Aorta (tissue), 5 donors: ENCODE data around the gene ZSCAN20. TPM values are rescaled to one million over a fixed set of nuclear protein-coding genes. Genes with fewer than 3 reads are reported as not detected.

ENCODE experiments used
- ATAC-seq: fragments of 200-7000 bp; cut with Tn5 transposase; one replicate; pipeline ENCODE4 v1.9.1; 2022; ENCODE audit warnings: moderate library complexity; ENCODE audit not compliant: low FRiP score
- DNase-seq, 2 donors: peaks; one replicate each; pipeline ENCODE4 v3.0.0-alpha.2; 2020
- H3K27ac ChIP-seq, 2 donors: one replicate each; pipeline ENCODE4 v1.5.1; 2013; ENCODE audit warnings: low read length in 2 of 2, mild to moderate bottlenecking in 2 of 2, moderate library complexity in 2 of 2, control low read depth in 1 of 2, inconsistent platforms in 1 of 2, low read depth in 1 of 2
- H3K27me3 ChIP-seq, 2 donors: one replicate each; pipeline ENCODE4 v1.6.1; 2013; ENCODE audit warnings: control low read depth in 1 of 2, low read length in 1 of 2, mild to moderate bottlenecking in 1 of 2, moderate library complexity in 1 of 2; ENCODE audit not compliant: insufficient read depth in 2 of 2, control insufficient read depth in 1 of 2
- H3K36me3 ChIP-seq, 2 donors: one replicate each; pipeline ENCODE4 v1.6.1; 2013; ENCODE audit warnings: control low read depth in 1 of 2, low read length in 1 of 2, mild to moderate bottlenecking in 1 of 2; ENCODE audit not compliant: insufficient read depth in 2 of 2, control insufficient read depth in 1 of 2
- H3K4me1 ChIP-seq, 2 donors: one replicate each; pipeline ENCODE4 v1.6.1; 2013; ENCODE audit warnings: low read length in 2 of 2, control low read depth in 1 of 2, mild to moderate bottlenecking in 1 of 2, moderate library complexity in 1 of 2; ENCODE audit not compliant: insufficient read depth in 2 of 2, control insufficient read depth in 1 of 2
- H3K4me3 ChIP-seq, 2 donors: one replicate each; pipeline ENCODE4 v1.5.1; 2013; ENCODE audit warnings: low read length in 2 of 2, control low read depth in 1 of 2, mild to moderate bottlenecking in 1 of 2
- H3K9me3 ChIP-seq: one replicate; pipeline ENCODE4 v1.6.1; 2013; ENCODE audit warnings: mild to moderate bottlenecking, low read length; ENCODE audit not compliant: control insufficient read depth
- WGBS, 2 donors: extraction: QIAGEN DNeasy Blood & Tissue Kit; methylation state at CpG; one replicate each; pipeline ENCODE4 v1.1.7; 2013; 5-methylcytosine and 5-hydroxymethylcytosine counted together
- intact Hi-C, 2 donors: fragments of 100-400 bp; cut with DNase I; formaldehyde crosslinking; loops; one replicate each; pipeline versions ENCODE4 v1.14.2 to v1.15.0; 2022
- polyA plus RNA-seq, 2 donors: library from polyadenylated mRNA; stranded (reverse); fragments of 200-250 nt; gene quantifications; one replicate each; pipeline ENCODE4 v1.2.3, GENCODE V29; 2013
- total RNA-seq, 2 donors: library from RNA; stranded (reverse); fragmentation: NEBNext Ultra II Directional; extraction: Animal tissue kit (Norgen Biotek cat#: 25700); gene quantifications; one replicate each; pipeline ENCODE4 v1.2.1, GENCODE V29; 2021
- donor health status: healthy with polysubstance abuse.
- donor health status: Bipolar disorder and iron deficiency.
- donor health status: DM: no; HTN: no; CAD: no.
- donor health status: DM: no; HTN: no; CAD: no.
- donor health status: DM: yes; HTN: yes; CAD: no.

Gene ZSCAN20
- total and polyA plus RNA-seq, 4 donors, result 2.1 to 8.0 (median 4.1) TPM

GRCh38 chr1:33456502-33456886 lies 16.0 kb upstream of the ZSCAN20 start:
- Histone ChIP-seq H3K9me3 (no peaks in the 10 kb centered on the region), H3K4me1 (peaks cover 4 to 5% of the 10 kb centered on the region in 2 donors), H3K27me3 (no peaks in the 10 kb centered on the region), H3K36me3 (no peaks in the 10 kb centered on the region), H3K27ac (peak overlapping the region in 1 of 2 donors; percentile 69), H3K4me3 (no peak overlapping the region)
- WGBS, 2 donors, result 28% methylated on average over 6 of the region's 6 CpGs
- intact Hi-C loops, result loop anchor here (5.0 kb wide), 2 partner anchors 89 to 239 kb away; no protein-coding TSS in a partner anchor
- no peak for ATAC-seq
- DNase-seq, result no peak

- no peak overlapping the region for H3K4me3 ChIP-seq
- DNase-seq, result no peak
- WGBS, 2 donors, result 64 to 66% methylated on average over 4 of the region's 4 CpGs
- peak overlapping the region; percentile 88 to 91 for H3K27ac ChIP-seq
- intact Hi-C loops, result loop anchor here (5.0 kb wide), 3 partner anchors 92 to 242 kb away; no protein-coding TSS in a partner anchor
- H3K36me3 ChIP-seq, result no peaks in the 10 kb centered on the region
- peaks cover 4 to 5% of the 10 kb centered on the region in 2 donors for H3K4me1 ChIP-seq
- no peak for ATAC-seq
- no peaks in the 10 kb centered on the region for H3K9me3 ChIP-seq
- H3K27me3 ChIP-seq, result no peaks in the 10 kb centered on the region
These were observed 12.8 kb upstream of the ZSCAN20 start for GRCh38 chr1:33459691-33460090.

GRCh38 chr1:33460144-33460543 lies 12.3 kb upstream of the ZSCAN20 start:
- Histone ChIP-seq H3K4me1 (peaks cover 4 to 5% of the 10 kb centered on the region in 2 donors), H3K9me3 (no peaks in the 10 kb centered on the region), H3K27ac (peak overlapping the region; percentile 88 to 91), H3K4me3 (no peak overlapping the region), H3K36me3 (no peaks in the 10 kb centered on the region), H3K27me3 (no peaks in the 10 kb centered on the region)
- intact Hi-C loops, result loop anchor here in 1 of 2 donors (5.0 kb wide), 1 partner anchor 113 kb away; no protein-coding TSS in a partner anchor
- WGBS, 2 donors, result 56 to 57% methylated on average over 3 of the region's 3 CpGs
- DNase-seq (no peak), ATAC-seq (no peak)

GRCh38 chr1:33460947-33461629 lies 11.4 kb upstream of the ZSCAN20 start:
- no peaks in the 10 kb centered on the region for H3K27me3 ChIP-seq
- H3K36me3 ChIP-seq, result no peaks in the 10 kb centered on the region
- no peaks in the 10 kb centered on the region for H3K9me3 ChIP-seq
- WGBS, 2 donors, result 32 to 33% methylated on average over 4 of the region's 4 CpGs
- no peak overlapping the region for H3K4me3 ChIP-seq
- DNase-seq, result peak; percentile 76
- no peak for ATAC-seq
- intact Hi-C loops, result loop anchor here in 1 of 2 donors (5.0 kb wide), 1 partner anchor 114 kb away; no protein-coding TSS in a partner anchor
- peaks cover 3 to 4% of the 10 kb centered on the region in 2 donors for H3K4me1 ChIP-seq
- H3K27ac ChIP-seq, result peak overlapping the region; percentile 88 to 91

GRCh38 chr1:33462405-33463164 lies 9.9 kb upstream of the ZSCAN20 start:
- Histone ChIP-seq H3K4me1 (peaks cover 2 to 4% of the 10 kb centered on the region in 2 donors), H3K9me3 (no peaks in the 10 kb centered on the region), H3K4me3 (no peak overlapping the region), H3K36me3 (no peaks in the 10 kb centered on the region), H3K27ac (no peak overlapping the region), H3K27me3 (no peaks in the 10 kb centered on the region)
- intact Hi-C loops, result loop anchor here in 1 of 2 donors (5.0 kb wide), 1 partner anchor 115 kb away; no protein-coding TSS in a partner anchor
- no peak for DNase-seq
- no peak for ATAC-seq
- 92% methylated on average over 8 of the region's 8 CpGs for WGBS, 2 donors

GRCh38 chr1:33464552-33464951 lies 7.9 kb upstream of the ZSCAN20 start:
- Histone ChIP-seq H3K27me3 (no peaks in the 10 kb centered on the region), H3K4me3 (no peak overlapping the region), H3K27ac (no peak overlapping the region), H3K9me3 (no peaks in the 10 kb centered on the region), H3K4me1 (peaks cover 2 to 4% of the 10 kb centered on the region in 2 donors), H3K36me3 (no peaks in the 10 kb centered on the region)
- WGBS, 2 donors, result 96 to 97% methylated on average over 3 of the region's 3 CpGs
- ATAC-seq, result no peak
- DNase-seq, result no peak
- intact Hi-C loops, result loop anchor here in 1 of 2 donors (5.0 kb wide), 1 partner anchor 117 kb away; no protein-coding TSS in a partner anchor

GRCh38 chr1:33465316-33465715 lies 7.1 kb upstream of the ZSCAN20 start:
- intact Hi-C loops, result no loop called here
- ATAC-seq (no peak), DNase-seq (no peak)
- H3K4me3 ChIP-seq, result no peak overlapping the region
- H3K27me3 ChIP-seq, result no peaks in the 10 kb centered on the region
- H3K9me3 ChIP-seq, result no peaks in the 10 kb centered on the region
- peaks cover 0 to 4% of the 10 kb centered on the region in 2 donors for H3K4me1 ChIP-seq
- H3K36me3 ChIP-seq, result no peaks in the 10 kb centered on the region
- no peak overlapping the region for H3K27ac ChIP-seq
- 90 to 93% methylated on average over 2 of the region's 2 CpGs for WGBS, 2 donors

- intact Hi-C loops, result no loop called here
- DNase-seq (no peak), ATAC-seq (no peak)
- H3K27ac ChIP-seq, result no peak overlapping the region
- no peaks in the 10 kb centered on the region for H3K27me3 ChIP-seq
- H3K4me1 ChIP-seq, result no peaks in the 10 kb centered on the region
- H3K9me3 ChIP-seq, result no peaks in the 10 kb centered on the region
- no peaks in the 10 kb centered on the region for H3K36me3 ChIP-seq
- WGBS, 2 donors, result 49 to 55% methylated on average over 6 of the region's 6 CpGs
- no peak overlapping the region for H3K4me3 ChIP-seq
These were observed 6.3 kb upstream of the ZSCAN20 start for GRCh38 chr1:33466159-33466558.
